ENCODE results near the gene BEND6.

DNA sequence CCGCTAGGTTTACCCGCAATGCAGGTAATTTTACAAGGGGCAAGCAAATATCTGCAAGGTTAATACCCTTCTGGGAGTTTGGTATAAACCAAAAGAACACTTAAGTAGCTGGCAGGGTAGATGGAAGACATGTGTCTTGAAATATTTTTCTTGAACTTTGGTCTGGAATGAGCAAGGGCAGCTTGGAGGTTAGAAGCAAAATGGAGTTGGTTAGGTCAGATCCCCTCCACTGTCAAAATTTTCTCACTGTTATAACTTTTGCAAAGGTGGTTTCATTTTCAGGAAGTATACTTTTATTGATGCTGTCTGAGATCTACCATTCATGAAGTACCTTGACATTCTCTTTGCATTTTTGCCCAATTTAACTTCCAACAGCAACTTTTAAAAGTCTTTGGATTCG, 78.3 kb downstream of the BEND6 start:
- TF ChIP-seq, protein P1, sequence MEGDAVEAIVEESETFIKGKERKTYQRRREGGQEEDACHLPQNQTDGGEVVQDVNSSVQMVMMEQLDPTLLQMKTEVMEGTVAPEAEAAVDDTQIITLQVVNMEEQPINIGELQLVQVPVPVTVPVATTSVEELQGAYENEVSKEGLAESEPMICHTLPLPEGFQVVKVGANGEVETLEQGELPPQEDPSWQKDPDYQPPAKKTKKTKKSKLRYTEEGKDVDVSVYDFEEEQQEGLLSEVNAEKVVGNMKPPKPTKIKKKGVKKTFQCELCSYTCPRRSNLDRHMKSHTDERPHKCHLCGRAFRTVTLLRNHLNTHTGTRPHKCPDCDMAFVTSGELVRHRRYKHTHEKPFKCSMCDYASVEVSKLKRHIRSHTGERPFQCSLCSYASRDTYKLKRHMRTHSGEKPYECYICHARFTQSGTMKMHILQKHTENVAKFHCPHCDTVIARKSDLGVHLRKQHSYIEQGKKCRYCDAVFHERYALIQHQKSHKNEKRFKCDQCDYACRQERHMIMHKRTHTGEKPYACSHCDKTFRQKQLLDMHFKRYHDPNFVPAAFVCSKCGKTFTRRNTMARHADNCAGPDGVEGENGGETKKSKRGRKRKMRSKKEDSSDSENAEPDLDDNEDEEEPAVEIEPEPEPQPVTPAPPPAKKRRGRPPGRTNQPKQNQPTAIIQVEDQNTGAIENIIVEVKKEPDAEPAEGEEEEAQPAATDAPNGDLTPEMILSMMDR (conservative IDR thresholded peaks at IDR 0.05) = no peak
- TF ChIP-seq ZFX (IDR thresholded peaks at IDR 0.05) = no peak

All from C4-2B (cell line).